Left ventricle myocardium superior (tissue), 1 donor: Measurements from ENCODE around the gene CALHM3. TPM values are rescaled to one million over a fixed set of nuclear protein-coding genes. Genes with fewer than 3 reads are reported as not detected.
A peak's percentile ranks its signal among the peaks of the same experiment; 100 is the strongest.

Source experiments
- ATAC-seq: fragments of 200-7000 bp; cut with Tn5 transposase; one replicate; pipeline ENCODE4 v1.9.1; 2020; ENCODE audit warnings: mild to moderate bottlenecking, moderate library complexity
- DNase-seq: peaks from one replicate; pipeline ENCODE4 v3.0.0-alpha.2; 2020
- intact Hi-C: fragments of 100-400 bp; cut with micrococcal nuclease; formaldehyde crosslinking; loops from one replicate; pipeline ENCODE4 v1.11.0; 2022
- total RNA-seq: library from RNA; stranded (reverse); fragmentation: NEBNext Ultra II Directional; extraction: Animal tissue kit (Norgen Biotek cat#: 25700); gene quantifications from one replicate; pipeline ENCODE4 v1.2.1, GENCODE V29; 2021
- donor health status: DM: no; HTN: yes; CAD: no; lungs with severe emphysema.

CALHM3 gene
- total RNA-seq, 1 donor from 2014 or later = not detected

DNA sequence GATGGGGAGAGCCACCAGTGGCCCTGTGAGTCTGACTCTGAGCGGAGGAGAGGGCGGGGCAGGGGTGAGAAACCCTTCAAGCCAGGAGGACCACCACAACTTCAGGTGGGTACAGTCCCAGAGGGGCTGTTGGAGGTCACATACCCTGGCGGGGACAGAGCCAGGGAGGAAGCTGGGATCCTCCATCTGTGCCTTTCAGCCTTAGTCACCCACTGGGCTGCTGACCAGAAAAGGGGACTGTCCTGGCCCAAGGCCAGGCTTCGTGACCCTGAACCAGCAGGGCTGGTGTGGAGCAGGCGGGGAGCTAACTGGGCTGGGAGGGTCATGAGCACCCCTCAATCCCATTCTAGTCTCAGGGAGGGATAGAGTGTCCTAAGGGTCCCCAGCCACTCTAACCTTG is 1.5 kb upstream of the CALHM3 start:
- no peak for ATAC-seq

DNA sequence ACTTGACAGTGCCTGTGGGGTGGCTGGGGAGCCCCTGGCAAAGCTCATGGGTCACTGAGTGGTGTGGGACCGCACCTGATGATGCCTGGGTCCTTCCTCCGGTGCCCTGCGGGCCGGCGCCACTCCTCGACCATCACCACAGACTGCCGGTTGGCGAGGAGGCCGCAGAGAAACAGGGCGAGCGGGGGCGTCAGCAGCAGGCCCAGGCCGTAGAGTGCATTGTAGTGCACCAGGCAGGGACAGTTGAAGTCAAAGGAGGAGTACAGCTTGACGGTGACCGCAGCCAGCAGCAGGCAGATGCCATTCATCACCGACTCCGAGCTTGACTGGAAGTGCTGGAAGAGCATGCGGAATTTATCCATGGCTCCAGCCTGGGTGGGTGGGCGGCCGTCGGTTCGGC is 369 bp downstream of the CALHM3 start:
- DNase-seq (no peak), ATAC-seq (no peak)
- intact Hi-C loops = no loop called here

More for the DNA sequence above, 1.5 kb upstream of the CALHM3 start:
- no peak for DNase-seq
- intact Hi-C loops = no loop called here

GRCh38 chr10:103476046-103476768 is 2.8 kb downstream of the CALHM3 start:
- intact Hi-C loops = no loop called here
- ATAC-seq (no peak), DNase-seq (no peak)

- intact Hi-C loops = no loop called here
- no peak for ATAC-seq
- DNase-seq = no peak
These were observed 3.6 kb downstream of the CALHM3 start for GRCh38 chr10:103475437-103475836.

- ATAC-seq (no peak), DNase-seq (no peak)
- intact Hi-C loops = no loop called here
These were observed 5.0 kb downstream of the CALHM3 start for GRCh38 chr10:103474077-103474476.

GRCh38 chr10:103473261-103473671 is 5.8 kb downstream of the CALHM3 start:
- ATAC-seq (no peak), DNase-seq (peak; percentile 45)
- intact Hi-C loops = no loop called here

GRCh38 chr10:103472005-103472404 is 7.0 kb downstream of the CALHM3 start:
- intact Hi-C loops = no loop called here
- no peak for ATAC-seq
- DNase-seq = no peak

- intact Hi-C loops = no loop called here
- DNase-seq (peak; percentile 63), ATAC-seq (peak; percentile 79)
These were observed 8.0 kb downstream of the CALHM3 start for GRCh38 chr10:103470761-103471653.

- ATAC-seq (no peak), DNase-seq (no peak)
- intact Hi-C loops = no loop called here
These were observed 9.8 kb downstream of the CALHM3 start for GRCh38 chr10:103469201-103469600.

- intact Hi-C loops = no loop called here
- ATAC-seq (no peak), DNase-seq (no peak)
These were observed 11.6 kb downstream of the CALHM3 start for GRCh38 chr10:103467406-103467805.

- DNase-seq = no peak
- intact Hi-C loops = no loop called here
- no peak for ATAC-seq
These were observed 12.3 kb downstream of the CALHM3 start for GRCh38 chr10:103466734-103467133.

DNA sequence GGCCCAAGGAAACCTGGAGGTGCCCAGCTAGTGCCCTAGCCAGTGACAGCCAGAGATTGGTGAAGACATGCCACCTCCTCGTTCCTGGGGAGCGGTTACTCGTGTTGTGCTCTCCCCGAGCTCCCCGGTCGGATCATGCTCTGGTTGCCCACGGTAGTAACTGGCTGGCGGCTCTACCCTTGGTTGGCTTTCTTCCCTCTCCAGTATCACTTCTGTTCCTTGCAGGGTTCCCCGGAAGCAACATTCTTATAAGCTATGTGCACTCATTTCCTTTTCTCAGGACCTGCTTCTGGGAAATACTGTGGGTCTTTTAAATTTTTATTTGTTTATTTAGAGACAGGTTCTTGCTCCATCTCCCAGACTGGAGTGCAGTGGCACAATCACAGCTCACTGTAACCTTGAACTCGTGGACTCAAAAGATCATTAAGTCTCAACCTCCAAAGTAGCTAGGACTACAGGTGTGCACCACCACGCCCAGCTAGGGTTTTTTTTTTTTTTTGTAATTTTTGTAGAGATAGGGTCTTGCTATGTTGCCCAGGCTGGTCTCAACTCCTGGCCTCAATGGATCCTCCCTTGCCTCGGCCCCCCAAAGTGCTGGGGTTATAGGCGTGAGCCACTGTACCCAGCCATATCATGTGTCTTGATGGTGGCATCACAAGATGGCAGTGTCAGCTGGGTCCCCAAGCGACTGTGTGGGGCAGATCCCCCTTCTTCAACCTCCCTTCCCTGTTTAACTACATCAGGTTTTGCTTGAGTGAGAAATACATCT is 13.4 kb downstream of the CALHM3 start:
- intact Hi-C loops = no loop called here
- DNase-seq = no peak
- no peak for ATAC-seq

- DNase-seq (no peak), ATAC-seq (no peak)
- intact Hi-C loops = no loop called here
These were observed 15.5 kb downstream of the CALHM3 start for GRCh38 chr10:103463499-103463898.

- intact Hi-C loops = no loop called here
- ATAC-seq = no peak
- no peak for DNase-seq
These were observed 19.4 kb downstream of the CALHM3 start for GRCh38 chr10:103459615-103460014.

GRCh38 chr10:103458720-103459119 is 20.3 kb downstream of the CALHM3 start, which contains the start of gene CALHM1:
Gene CALHM1, minus strand, starts transcription at chr10:103458900. Its CDS starts 149 bp downstream, at chr10:103458751.
- no peak for DNase-seq
- intact Hi-C loops = no loop called here

DNA sequence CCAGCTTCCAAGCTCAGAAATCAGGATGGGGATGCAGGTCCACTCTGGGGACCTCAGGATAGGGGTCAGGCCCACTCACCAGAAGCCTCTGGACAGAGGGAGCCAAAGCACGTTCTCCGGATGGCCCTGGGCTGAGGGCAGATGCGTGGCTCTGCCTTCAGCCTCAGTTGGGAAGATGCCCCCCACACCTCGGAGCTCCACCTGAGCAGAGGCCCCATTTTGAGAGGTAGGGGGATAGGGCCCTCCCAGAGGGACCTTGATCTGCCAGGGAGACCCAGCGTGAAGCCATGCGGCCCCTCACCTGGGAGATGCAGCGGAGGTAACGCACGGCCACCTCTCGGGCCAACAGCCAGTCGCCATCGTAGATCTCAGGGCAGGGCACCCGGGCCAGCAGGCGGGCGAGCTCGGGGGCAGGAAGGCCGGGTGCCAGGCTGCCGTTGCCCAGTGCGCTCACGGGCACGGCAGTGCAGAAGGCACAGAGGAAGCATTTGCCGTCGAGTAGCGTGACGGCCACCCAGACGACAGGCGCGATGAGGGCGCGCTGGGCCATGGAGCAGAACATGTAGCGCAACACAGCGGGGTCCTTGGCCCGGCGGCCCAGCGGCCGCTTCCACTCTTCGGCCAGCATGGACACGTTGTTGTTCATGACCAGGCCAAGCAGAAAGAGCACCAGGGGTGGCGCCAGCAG is 21.0 kb downstream of the CALHM3 start:
- ATAC-seq = no peak
- DNase-seq = no peak
- intact Hi-C loops = no loop called here

More at GRCh38 chr10:103458720-103459119, 20.3 kb downstream of the CALHM3 start, which contains the start of gene CALHM1:
- no peak for ATAC-seq

DNA sequence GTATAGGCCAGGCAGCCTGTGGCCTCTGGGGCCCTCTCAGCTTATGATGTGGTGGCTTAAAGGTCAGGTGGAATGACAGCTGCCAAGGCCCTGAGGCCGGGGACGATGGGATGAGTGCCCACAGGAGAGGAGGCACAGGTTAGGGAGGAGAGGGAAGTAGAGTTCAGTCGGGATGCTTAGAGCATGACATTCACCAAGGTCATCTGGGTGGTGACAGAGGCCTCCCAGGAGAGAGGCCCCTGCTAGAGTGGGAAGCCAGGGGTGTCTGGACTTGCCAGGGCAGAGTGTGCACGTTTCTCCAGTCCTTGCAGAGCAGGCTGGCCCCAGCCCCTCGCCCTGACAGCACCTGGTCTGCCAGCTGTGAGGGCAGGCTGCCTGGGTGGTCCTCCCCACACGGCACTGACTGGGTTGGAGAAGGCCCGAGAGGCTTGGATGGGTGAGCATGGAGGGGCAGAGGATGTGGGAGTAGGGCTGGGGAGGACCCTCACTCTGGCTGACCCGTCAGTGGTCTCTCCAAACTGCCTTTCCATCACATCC is 21.8 kb downstream of the CALHM3 start:
- intact Hi-C loops = no loop called here
- no peak for ATAC-seq

DNA sequence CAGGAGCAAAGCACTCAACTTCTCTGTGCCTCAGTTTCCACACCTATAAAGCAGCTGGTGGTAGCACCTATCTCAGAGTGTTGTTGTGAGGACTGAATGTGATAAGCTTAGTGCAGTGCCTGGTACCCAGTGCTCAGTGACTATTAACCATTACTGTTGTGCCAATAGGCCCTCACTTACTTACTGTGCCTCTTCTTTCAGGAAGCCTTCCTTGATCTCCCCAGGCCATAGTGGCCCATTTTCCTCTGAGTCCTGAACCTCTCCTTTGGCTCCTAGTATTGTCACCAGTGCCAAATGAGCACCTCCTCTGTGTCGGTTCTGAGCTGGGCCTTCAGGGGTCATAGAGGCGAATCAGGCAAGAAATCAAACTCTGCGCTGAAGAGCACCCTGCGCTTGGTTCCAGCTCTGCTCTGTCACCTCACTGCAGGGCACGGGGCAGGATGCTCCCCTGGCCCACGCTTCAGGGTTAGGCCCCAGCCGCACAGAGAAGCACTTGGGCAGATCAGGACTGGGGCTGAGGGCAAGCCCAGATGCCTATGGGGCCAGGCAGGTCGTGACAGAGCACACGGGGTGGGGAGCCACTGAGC is 22.9 kb downstream of the CALHM3 start:
- DNase-seq (no peak), ATAC-seq (no peak)
- intact Hi-C loops = no loop called here

More for the DNA sequence above, 21.8 kb downstream of the CALHM3 start:
- DNase-seq = no peak
